K562 (cell line): Measurements from ENCODE around the gene RNF207. TPM values are rescaled to one million over a fixed set of nuclear protein-coding genes. Genes with fewer than 3 reads are reported as not detected.

ENCODE experiments used
- ATF7 ChIP-seq: fragments of 450-650 bp; IDR thresholded peaks from 2 replicates; pipeline ENCODE4 v1.7.1; 2014; ENCODE audit warnings: mild to moderate bottlenecking, moderate library complexity
- BACH1 ChIP-seq: fragments of 200-800 bp; sonication (Bioruptor generic); IDR thresholded peaks from 2 replicates; pipeline ENCODE4 v1.6.1; 2016; ENCODE audit warnings: missing genetic modification characterization, missing compliant biosample characterization
- CBX3 ChIP-seq, 2 experiments: IDR thresholded peaks; 1 replicate in 1 of 2; 2 replicates in 1 of 2; pipeline ENCODE4 v1.6.1; 2012; ENCODE audit warnings: inconsistent platforms in 2 of 2, low read length in 2 of 2, borderline replicate concordance in 1 of 2, control low read depth in 1 of 2
- CCNT2 ChIP-seq: IDR thresholded peaks from 2 replicates; pipeline ENCODE4 v1.6.1; 2011; ENCODE audit warnings: borderline replicate concordance, low read depth, mild to moderate bottlenecking, moderate library complexity, mixed read lengths, low read length; ENCODE audit not compliant: insufficient read length; ENCODE audit errors: extremely low read depth
- CHD2 ChIP-seq: IDR thresholded peaks from 2 replicates; pipeline ENCODE4 v1.6.1; 2011; ENCODE audit warnings: low read depth, low read length
- E2F1 ChIP-seq: sonication (generic); formaldehyde crosslinking; IDR thresholded peaks from 2 replicates; pipeline ENCODE4 v1.8.1; 2023; ENCODE audit warnings: mild to moderate bottlenecking, missing genetic modification reagents, moderate library complexity
- GATAD2B ChIP-seq: fragments of 450-650 bp; IDR thresholded peaks from 2 replicates; pipeline ENCODE4 v1.6.1; 2017; ENCODE audit warnings: mild to moderate bottlenecking, borderline replicate concordance
- GMEB1 ChIP-seq: fragments of 250-450 bp; sonication (Bioruptor Pico); IDR thresholded peaks from 2 replicates; pipeline ENCODE4 v1.4.0; 2020; ENCODE audit warnings: mild to moderate bottlenecking
- HDAC1 ChIP-seq, 2 experiments: fragments of 450-650 bp; IDR thresholded peaks; 2 replicates each; pipeline ENCODE4 v1.6.1; 2016 to 2017; ENCODE audit warnings: inconsistent platforms in 1 of 2, mild to moderate bottlenecking in 1 of 2, moderate library complexity in 1 of 2
- POLR2B ChIP-seq: fragments of 450-650 bp; IDR thresholded peaks from 2 replicates; pipeline ENCODE4 v1.6.1; 2018; ENCODE audit warnings: low read depth; ENCODE audit not compliant: partially characterized antibody
- TBP ChIP-seq: optimal IDR thresholded peaks from 2 replicates; pipeline ENCODE3; 2011; ENCODE audit warnings: low read depth, low read length, improper control_type of control experiment
- ZBTB33 ChIP-seq: sonication (generic); formaldehyde crosslinking; IDR thresholded peaks from 2 replicates; pipeline ENCODE4 v1.8.1; 2023; ENCODE audit warnings: mild to moderate bottlenecking, missing genetic modification reagents
- ZNF609 ChIP-seq: sonication (generic); formaldehyde crosslinking; IDR thresholded peaks from 2 replicates; pipeline ENCODE4 v1.8.1; 2023; ENCODE audit warnings: missing genetic modification reagents, mild to moderate bottlenecking, borderline replicate concordance
- polyA plus RNA-seq, 8 experiments: library from polyadenylated mRNA; depleted of rRNA in 4 of 8; stranded (reverse) in 5 of 8; unstranded in 3 of 8; fragments of >200 nt; fragmentation: Nextera tagmentation in 2 of 8; fragmentation: Illumina TruSeq in 1 of 8; extraction: Ambion mirVana in 2 of 8; extraction: Trizol in 1 of 8; gene quantifications; 2 replicates each; pipeline versions ENCODE4 v1.2.1 to v1.2.3, GENCODE V29; 2011 to 2014; ENCODE audit warnings: inconsistent platforms in 1 of 8, missing spikeins in 1 of 8
- total RNA-seq, 7 experiments: library from RNA; depleted of rRNA in 6 of 7; stranded (reverse); fragments of >200 nt in 6 of 7; fragmentation: Illumina TruSeq in 2 of 7; extraction: Trizol in 2 of 7; gene quantifications; 2 replicates each; pipeline versions ENCODE4 v1.2.1 to v1.2.3, GENCODE V29; 2011 to 2021; ENCODE audit warnings: low replicate concordance in 1 of 7

RNF207 gene
- total and polyA plus RNA-seq, 9 of the 15 experiments (the other 6 are each of a cell fraction or from before 2014, with no cell fraction given) = 2.7 to 30.6 (median 12.9) TPM

GRCh38 chr1:6208723-6209660, 3.1 kb downstream of the RNF207 start (continued):
- TF ChIP-seq E2F1 (CRISPR knock-in tag) = peak; percentile 69
- TF ChIP-seq POLR2B = peak; percentile 33
- peak; percentile 58 for TF ChIP-seq TBP
- TF ChIP-seq ZBTB33 (CRISPR knock-in tag) = peak; percentile 84
- TF ChIP-seq ATF7 = no peak
- TF ChIP-seq CHD2 = 0 out of 2 replicates have a peak, but pooled peaks have one; percentile 14
- TF ChIP-seq ZNF609 = 0 out of 2 replicates have a peak, but pooled peaks have one; percentile 18
- peak; percentile 71 for TF ChIP-seq GMEB1 (CRISPR knock-in tag)
- TF ChIP-seq CBX3 (IDR thresholded peaks at IDR 0.05; ENCODE audit: borderline replicate concordance in 1 of 2, low read length in 2 of 2) = 0 out of 3 replicates have a peak, but pooled peaks of 1 of the 2 experiments have one; percentile 43
- TF ChIP-seq HDAC1 (IDR thresholded peaks at IDR 0.05) = peak in 1 of 2 experiments; percentile 70; a peak in 2 of 4 replicates
- peak; percentile 47 for TF ChIP-seq CCNT2
- no peak for TF ChIP-seq BACH1 (tag)
- 0 out of 2 replicates have a peak, but pooled peaks have one; percentile 10 for TF ChIP-seq GATAD2B
